ENCODE measurements around the gene WNK2. TPM values are rescaled to one million over a fixed set of nuclear protein-coding genes. Genes with fewer than 3 reads are reported as not detected.

Gene WNK2
- polyA plus RNA-seq, 1 experiment, result not detected

- TF ChIP-seq CTCF (IDR thresholded peaks at IDR 0.05; ENCODE audit: insufficient read depth, low read depth, low read length), result no peak
- no peak for DNase-seq (ENCODE audit: low read depth)
- H3K4me3 ChIP-seq (ENCODE audit: low read depth, low read length), result no peak overlapping the region
- no peaks in the 10 kb centered on the region for H3K27me3 ChIP-seq (ENCODE audit: control insufficient read depth, insufficient read depth, low read length)
- ChIA-PET POLR2A (no interaction called here), CTCF (no interaction called here)
- H3K36me3 ChIP-seq (ENCODE audit: control insufficient read depth, insufficient read depth, low read length), result no peaks in the 10 kb centered on the region
Observed at GRCh38 chr9:93196096-93197055, 12.4 kb downstream of the WNK2 start.

GRCh38 chr9:93197670-93198069 lies 13.7 kb downstream of the WNK2 start:
- no peaks in the 10 kb centered on the region for H3K27me3 ChIP-seq (ENCODE audit: control insufficient read depth, insufficient read depth, low read length)
- TF ChIP-seq CTCF (IDR thresholded peaks at IDR 0.05; ENCODE audit: insufficient read depth, low read depth, low read length), result no peak
- no peak for DNase-seq (ENCODE audit: low read depth)
- no peaks in the 10 kb centered on the region for H3K36me3 ChIP-seq (ENCODE audit: control insufficient read depth, insufficient read depth, low read length)
- no peak overlapping the region for H3K4me3 ChIP-seq (ENCODE audit: low read depth, low read length)
- ChIA-PET CTCF (interaction anchor here (1.2 kb wide), 1 partner anchor 12 kb away, joined by 3 read pairs; no protein-coding TSS in a partner anchor), POLR2A (no interaction called here)

- DNase-seq (ENCODE audit: low read depth), result no peak
- POLR2A ChIA-PET, result no interaction called here
- no peak overlapping the region for H3K4me3 ChIP-seq (ENCODE audit: low read depth, low read length)
Observed at GRCh38 chr9:93198117-93198837, 14.3 kb downstream of the WNK2 start.

GRCh38 chr9:93198838-93199625 lies 15.1 kb downstream of the WNK2 start:
- TF ChIP-seq CTCF (IDR thresholded peaks at IDR 0.05; ENCODE audit: insufficient read depth, low read depth, low read length), result no peak
- Histone ChIP-seq H3K36me3 (ENCODE audit: control insufficient read depth, insufficient read depth, low read length) (no peaks in the 10 kb centered on the region), H3K4me3 (ENCODE audit: low read depth, low read length) (no peak overlapping the region), H3K27me3 (ENCODE audit: control insufficient read depth, insufficient read depth, low read length) (no peaks in the 10 kb centered on the region)
- POLR2A ChIA-PET, result no interaction called here
- CTCF ChIA-PET, result no interaction called here
- DNase-seq (ENCODE audit: low read depth), result no peak

More at GRCh38 chr9:93198117-93198837, 14.3 kb downstream of the WNK2 start:
- Histone ChIP-seq H3K27me3 (ENCODE audit: control insufficient read depth, insufficient read depth, low read length) (no peaks in the 10 kb centered on the region), H3K36me3 (ENCODE audit: control insufficient read depth, insufficient read depth, low read length) (no peaks in the 10 kb centered on the region)
- TF ChIP-seq CTCF (IDR thresholded peaks at IDR 0.05; ENCODE audit: insufficient read depth, low read depth, low read length), result no peak
- CTCF ChIA-PET, result interaction anchor here (1.2 kb wide), 1 partner anchor 12 kb away, joined by 3 read pairs; no protein-coding TSS in a partner anchor

GRCh38 chr9:93200449-93200742 lies 16.5 kb downstream of the WNK2 start:
- TF ChIP-seq CTCF (IDR thresholded peaks at IDR 0.05; ENCODE audit: insufficient read depth, low read depth, low read length), result no peak
- POLR2A ChIA-PET, result no interaction called here
- Histone ChIP-seq H3K4me3 (ENCODE audit: low read depth, low read length) (no peak overlapping the region), H3K27me3 (ENCODE audit: control insufficient read depth, insufficient read depth, low read length) (no peaks in the 10 kb centered on the region), H3K36me3 (ENCODE audit: control insufficient read depth, insufficient read depth, low read length) (no peaks in the 10 kb centered on the region)
- DNase-seq (ENCODE audit: low read depth), result no peak
- CTCF ChIA-PET, result no interaction called here
